GM10266 (cell line): ENCODE results near the gene MKX.

Experiments
- DNase-seq: peaks from one replicate; pipeline ENCODE4 v3.0.0; 2012; ENCODE audit errors: extremely low spot score
- CTCF ChIP-seq: IDR thresholded peaks from 2 replicates; pipeline ENCODE4 v1.5.1; 2012; ENCODE audit warnings: mild to moderate bottlenecking, low read depth; ENCODE audit not compliant: control insufficient read depth, insufficient read depth; ENCODE audit errors: missing control alignments

The MKX gene

GRCh38 chr10:27626890-27627289 is 118.7 kb downstream of the MKX start:
- DNase-seq: no peak
- no peak for TF ChIP-seq CTCF

- DNase-seq: no peak
- TF ChIP-seq CTCF: no peak
These were observed 120.0 kb downstream of the MKX start for GRCh38 chr10:27625452-27626211.

- no peak for TF ChIP-seq CTCF
- no peak for DNase-seq
These were observed 120.7 kb downstream of the MKX start for GRCh38 chr10:27624941-27625340.
